Measurements from ENCODE around the gene RHOBTB3.

- TF ChIP-seq REST (IDR thresholded peaks at IDR 0.05; ENCODE audit: insufficient replicate concordance, low read depth), result no peak
- TF ChIP-seq CTCF (IDR thresholded peaks at IDR 0.05; ENCODE audit: insufficient read depth, low read length), result no peak
- no peak for TF ChIP-seq GABPA (IDR thresholded peaks at IDR 0.05; ENCODE audit: low read depth)
- no peak for TF ChIP-seq POLR2AphosphoS5 (IDR thresholded peaks at IDR 0.05; ENCODE audit: low read depth)
- TF ChIP-seq SPI1 (IDR thresholded peaks at IDR 0.05; ENCODE audit: borderline replicate concordance, low read depth), result no peak
Observed at GRCh38 chr5:95720094-95720786, 10.9 kb upstream of the RHOBTB3 start.
